ENCODE measurements around the gene CNFN. TPM values are rescaled to one million over a fixed set of nuclear protein-coding genes. Genes with fewer than 3 reads are reported as not detected.

The CNFN gene
- total RNA-seq, 2 experiments from 2014 or later, result 0.95 TPM; not detected in 1

GRCh38 chr19:42397263-42398166 lies 7.4 kb upstream of the CNFN start:
- no peaks in the 10 kb centered on the region for H3K79me2 ChIP-seq (ENCODE audit: insufficient read depth, low read depth, low read length)
- TSS peak; percentile 87 for BruUV-seq (replicated peaks)
- H3K4me2 ChIP-seq (ENCODE audit: low read length), result peak overlapping the region; percentile 99
- peaks cover 15% of the 10 kb centered on the region for H3K4me1 ChIP-seq (ENCODE audit: insufficient read depth, low read length, poor library complexity, severe bottlenecking)
- H3K4me3 ChIP-seq (ENCODE audit: low read depth, low read length, poor library complexity, severe bottlenecking), result peak overlapping the region; percentile 75
- no peaks in the 10 kb centered on the region for H3K9me2 ChIP-seq (ENCODE audit: insufficient read depth, low read length)
- peak overlapping the region; percentile 80; the same call in 1 of the 2 replicates for H2AFZ ChIP-seq (ENCODE audit: low read length)
- ChIA-PET POLR2A (interaction anchor here (0.6 to 1.6 kb wide), 3 partner anchors 9 to 57 kb away, joined by 3 to 5 read pairs (median 4); no protein-coding TSS in a partner anchor), CTCF (ENCODE audit: unreplicated experiment) (no interaction called here)
- intact Hi-C loops (cut with micrococcal nuclease; ENCODE audit: unreplicated experiment), result no loop called here
- no peak for TF ChIP-seq EZH2phosphoT487 (IDR thresholded peaks at IDR 0.05; ENCODE audit: borderline replicate concordance, low read depth, low read length)
- no peak for TF ChIP-seq CTCF (conservative IDR thresholded peaks at IDR 0.05; ENCODE audit: low read length)
- H3K27ac ChIP-seq (ENCODE audit: low read depth, low read length, poor library complexity, severe bottlenecking), result no peak overlapping the region
- H3K36me3 ChIP-seq (ENCODE audit: insufficient read depth, low read length), result no peaks in the 10 kb centered on the region
- no peaks in the 10 kb centered on the region for H4K20me1 ChIP-seq (ENCODE audit: insufficient read depth, low read length)
- H3K9me3 ChIP-seq (ENCODE audit: low read length), result no peaks in the 10 kb centered on the region
- DNase-seq (ENCODE audit: low spot score), result no peak

- intact Hi-C loops (cut with micrococcal nuclease; ENCODE audit: unreplicated experiment), result no loop called here
- Histone ChIP-seq H3K9me2 (ENCODE audit: insufficient read depth, low read length) (no peaks in the 10 kb centered on the region), H2AFZ (ENCODE audit: low read length) (peak overlapping the region; percentile 80), H3K9me3 (ENCODE audit: low read length) (no peaks in the 10 kb centered on the region), H3K27ac (ENCODE audit: low read depth, low read length, poor library complexity, severe bottlenecking) (peak overlapping the region; percentile 3), H3K4me3 (ENCODE audit: low read depth, low read length, poor library complexity, severe bottlenecking) (peak overlapping the region; percentile 75), H4K20me1 (ENCODE audit: insufficient read depth, low read length) (no peaks in the 10 kb centered on the region), H3K4me2 (ENCODE audit: low read length) (peak overlapping the region; percentile 99), H3K36me3 (ENCODE audit: insufficient read depth, low read length) (no peaks in the 10 kb centered on the region), H3K4me1 (ENCODE audit: insufficient read depth, low read length, poor library complexity, severe bottlenecking) (peaks cover 15% of the 10 kb centered on the region), H3K79me2 (ENCODE audit: insufficient read depth, low read depth, low read length) (no peaks in the 10 kb centered on the region)
- peak; percentile 98 for DNase-seq (ENCODE audit: low spot score)
- TF ChIP-seq CTCF (conservative IDR thresholded peaks at IDR 0.05; ENCODE audit: low read length), result no peak
- no peak for TF ChIP-seq EZH2phosphoT487 (IDR thresholded peaks at IDR 0.05; ENCODE audit: borderline replicate concordance, low read depth, low read length)
- POLR2A ChIA-PET, result interaction anchor here (0.5 to 1.6 kb wide), 3 partner anchors 10 to 837 kb away, joined by 3 to 5 read pairs (median 3); no protein-coding TSS in a partner anchor
- no TSS peak for BruUV-seq (replicated peaks)
- CTCF ChIA-PET (ENCODE audit: unreplicated experiment), result no interaction called here
Observed at GRCh38 chr19:42396381-42397262, 6.5 kb upstream of the CNFN start.
